GM21515 (cell line): ENCODE measurements around the gene ANKRD23.
"Not testable (repeated sequence)": the region's sequence is repeated elsewhere in the genome, so short reads cannot be mapped to it uniquely, and the experiment has no call there.

Experiments used
- ATAC-seq: cut with Tn5 transposase; IDR thresholded peaks from one replicate; pipeline ENCODE4 v1.9.1; 2021; ENCODE audit not compliant: unreplicated experiment

Gene ANKRD23

GRCh38 chr2:96864343-96865091 is 20.7 kb upstream of the ANKRD23 start:
- ATAC-seq = no peak

DNA sequence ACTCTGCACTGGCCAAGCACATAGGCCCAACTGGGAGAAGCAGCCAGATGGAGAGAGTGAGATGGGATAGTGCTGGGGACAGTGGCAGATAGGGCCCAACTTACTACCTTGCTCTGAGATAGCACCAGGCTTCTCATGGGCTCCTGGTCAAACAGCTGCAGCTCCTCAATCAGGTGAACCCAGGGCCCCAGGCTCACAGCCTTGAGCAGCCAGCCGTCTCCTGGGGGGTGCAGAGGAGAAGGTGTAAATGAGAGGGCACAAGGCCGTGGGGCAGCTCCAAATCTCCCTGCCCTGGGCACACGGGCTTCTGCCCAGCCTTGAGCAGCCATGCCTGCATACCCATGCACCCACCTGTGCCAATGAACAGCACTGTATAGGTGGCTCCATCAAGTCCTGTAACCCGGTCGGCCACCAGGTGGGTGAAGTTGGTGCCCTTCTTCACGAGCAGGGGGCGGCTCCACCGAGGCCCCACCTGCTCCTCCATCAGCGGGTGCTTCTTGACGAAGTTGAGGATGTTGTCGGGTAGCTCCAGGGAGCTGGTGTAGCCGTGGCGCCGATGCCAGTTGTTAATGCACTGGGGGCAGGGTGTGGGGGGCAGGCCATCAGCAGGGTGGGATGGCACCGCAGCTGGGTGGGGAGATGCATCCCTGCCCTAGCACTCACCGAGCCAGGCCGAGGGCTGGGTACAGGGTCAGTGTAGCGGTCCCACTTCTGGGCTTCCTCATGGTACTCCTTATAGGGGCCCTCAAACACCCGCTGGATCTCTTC is 19.9 kb upstream of the ANKRD23 start:
- no peak for ATAC-seq

- ATAC-seq = not testable (repeated sequence)
Measured at GRCh38 chr2:96863056-96863455, 19.2 kb upstream of the ANKRD23 start.

DNA sequence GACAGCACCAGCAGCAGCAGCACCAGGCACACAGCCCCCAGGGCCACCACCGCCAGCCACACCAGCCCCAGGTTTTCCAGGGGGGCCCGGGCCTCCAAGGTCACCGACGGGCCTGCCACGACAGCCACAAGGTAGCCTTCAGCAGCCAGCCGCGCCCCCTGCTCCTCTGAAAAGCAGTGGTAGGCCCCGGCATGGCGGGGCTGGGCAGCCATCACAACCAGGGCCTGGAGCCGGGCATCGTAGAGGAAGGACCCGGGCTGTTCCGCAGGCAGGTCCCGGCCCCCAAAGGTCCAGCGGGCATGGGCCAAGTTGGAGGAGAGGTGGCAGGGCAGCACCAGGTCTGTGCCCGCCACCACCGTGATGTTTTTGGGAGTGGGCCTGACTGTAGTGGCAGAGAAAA is 17.3 kb upstream of the ANKRD23 start:
- ATAC-seq = no peak

DNA sequence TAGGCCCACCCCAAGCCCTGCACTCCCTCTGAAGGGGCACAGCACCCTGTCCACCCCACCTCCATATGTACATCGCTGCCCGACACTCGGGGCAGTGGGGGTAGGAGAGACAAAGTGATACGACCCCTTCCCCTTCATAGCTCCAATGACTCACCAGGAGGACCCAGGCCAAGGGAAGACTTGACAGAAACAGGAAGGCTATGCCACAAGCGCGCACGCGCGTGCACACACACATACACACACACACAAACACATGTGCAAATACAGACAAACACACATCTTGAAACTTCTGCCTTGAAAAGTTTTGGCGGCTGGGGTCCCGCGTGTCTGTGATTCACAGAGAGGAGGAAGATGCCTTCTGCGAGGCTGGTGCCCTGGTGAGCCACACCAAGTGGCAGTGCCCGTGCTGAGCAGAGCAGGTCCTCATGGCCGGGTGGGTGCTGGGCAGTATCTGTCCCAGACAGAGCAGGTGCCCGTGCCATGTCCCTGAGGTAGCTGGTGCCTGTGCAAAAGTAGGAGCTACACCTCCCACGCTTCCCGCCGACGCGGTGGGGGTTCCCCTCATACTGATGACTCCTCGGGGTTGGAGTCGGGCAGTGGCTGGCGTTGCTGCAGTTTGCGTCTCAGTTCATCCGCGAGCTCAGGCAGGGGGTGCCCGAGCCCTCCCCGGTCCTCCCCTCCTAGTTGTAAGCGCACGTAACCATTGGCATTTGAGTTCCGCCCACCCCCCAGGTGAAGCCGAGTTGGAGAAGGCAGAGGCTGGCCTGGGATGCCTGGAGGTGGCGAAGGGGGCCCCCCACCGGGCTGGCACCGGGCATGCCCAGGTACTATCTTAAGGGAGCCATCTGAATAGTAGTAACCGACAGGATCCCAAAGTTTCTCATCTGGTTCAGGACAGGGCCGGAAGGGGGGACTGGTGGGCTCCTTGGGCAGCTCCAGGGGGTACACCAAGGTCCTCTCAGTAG is 16.5 kb upstream of the ANKRD23 start:
- no peak for ATAC-seq

DNA sequence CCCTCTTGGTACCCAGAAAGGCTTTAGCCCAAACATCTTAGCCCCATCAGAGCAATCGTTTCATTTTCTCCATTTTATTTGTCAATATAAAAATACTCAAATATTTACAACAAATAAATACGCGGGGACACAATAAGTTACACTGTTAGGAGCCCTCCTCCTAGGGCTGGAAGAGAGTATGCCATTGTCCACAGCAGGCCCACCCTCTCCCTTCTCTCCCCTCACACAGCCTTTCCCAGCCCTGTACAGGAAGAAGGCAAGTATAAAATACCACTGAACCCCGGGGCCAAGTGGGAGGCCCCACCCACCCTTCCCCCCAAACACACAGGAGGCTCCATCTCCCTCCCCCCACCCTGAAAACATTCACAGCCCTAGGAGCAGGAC is 15.9 kb upstream of the ANKRD23 start:
- no peak for ATAC-seq

GRCh38 chr2:96859099-96859649 is 15.4 kb upstream of the ANKRD23 start:
- ATAC-seq = no peak

- peak; percentile 93 for ATAC-seq
Measured at GRCh38 chr2:96857667-96858372, 14.0 kb upstream of the ANKRD23 start, which contains the start of gene ANKRD39. TSS of gene ANKRD39 (minus strand) at chr2:96858016. CDS start at chr2:96857987, 29 bp downstream.

- ATAC-seq = peak; percentile 21
Measured at GRCh38 chr2:96856776-96857666, 13.2 kb upstream of the ANKRD23 start.

GRCh38 chr2:96853321-96853720 is 9.5 kb upstream of the ANKRD23 start:
- ATAC-seq = no peak

DNA sequence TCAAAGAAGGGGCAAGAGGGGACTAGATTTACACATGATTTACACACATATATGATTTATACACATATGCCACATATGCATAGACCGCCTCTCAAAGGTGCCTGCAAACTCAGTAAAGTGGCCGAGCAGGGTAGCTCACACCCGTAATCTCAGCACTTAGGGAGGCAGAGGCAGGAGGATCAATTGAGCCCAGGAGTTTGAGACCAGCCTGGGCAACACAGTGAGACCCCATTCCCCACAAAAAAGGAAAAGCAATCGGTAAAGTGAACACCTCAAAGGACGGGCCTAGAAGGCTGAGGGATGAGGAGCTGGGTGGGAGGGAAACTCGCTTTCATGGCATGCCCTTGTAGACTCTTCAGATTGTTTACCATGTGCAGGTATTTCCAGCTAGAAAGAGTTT is 8.8 kb upstream of the ANKRD23 start:
- ATAC-seq = no peak

GRCh38 chr2:96848264-96848663 is 4.4 kb upstream of the ANKRD23 start:
- no peak for ATAC-seq

GRCh38 chr2:96847586-96847985 is 3.8 kb upstream of the ANKRD23 start:
- no peak for ATAC-seq

GRCh38 chr2:96846825-96847224 is 3.0 kb upstream of the ANKRD23 start:
- ATAC-seq = no peak

DNA sequence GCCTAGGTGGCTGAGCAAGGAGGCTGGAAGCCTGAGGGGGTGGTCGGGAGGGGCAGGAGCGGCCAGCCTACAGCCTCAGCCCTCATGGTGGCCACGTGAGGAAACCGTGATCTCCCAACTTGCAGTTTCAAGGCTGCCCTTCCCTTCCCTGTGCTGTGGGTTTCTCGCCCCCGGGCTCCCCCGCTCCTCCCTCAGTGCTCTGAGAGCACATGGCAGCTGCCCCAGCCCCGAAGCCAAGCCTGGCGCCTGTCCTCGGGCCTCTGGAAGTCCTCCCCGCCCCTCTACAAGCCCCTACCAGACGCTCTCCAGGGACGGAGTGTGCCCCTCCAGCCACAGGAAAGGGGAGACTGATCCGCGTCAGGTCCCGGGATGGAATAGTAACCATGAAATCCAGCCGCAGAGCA is 586 bp upstream of the ANKRD23 start:
- ATAC-seq = no peak

GRCh38 chr2:96842600-96842999 is 1.2 kb downstream of the ANKRD23 start:
- ATAC-seq = no peak

DNA sequence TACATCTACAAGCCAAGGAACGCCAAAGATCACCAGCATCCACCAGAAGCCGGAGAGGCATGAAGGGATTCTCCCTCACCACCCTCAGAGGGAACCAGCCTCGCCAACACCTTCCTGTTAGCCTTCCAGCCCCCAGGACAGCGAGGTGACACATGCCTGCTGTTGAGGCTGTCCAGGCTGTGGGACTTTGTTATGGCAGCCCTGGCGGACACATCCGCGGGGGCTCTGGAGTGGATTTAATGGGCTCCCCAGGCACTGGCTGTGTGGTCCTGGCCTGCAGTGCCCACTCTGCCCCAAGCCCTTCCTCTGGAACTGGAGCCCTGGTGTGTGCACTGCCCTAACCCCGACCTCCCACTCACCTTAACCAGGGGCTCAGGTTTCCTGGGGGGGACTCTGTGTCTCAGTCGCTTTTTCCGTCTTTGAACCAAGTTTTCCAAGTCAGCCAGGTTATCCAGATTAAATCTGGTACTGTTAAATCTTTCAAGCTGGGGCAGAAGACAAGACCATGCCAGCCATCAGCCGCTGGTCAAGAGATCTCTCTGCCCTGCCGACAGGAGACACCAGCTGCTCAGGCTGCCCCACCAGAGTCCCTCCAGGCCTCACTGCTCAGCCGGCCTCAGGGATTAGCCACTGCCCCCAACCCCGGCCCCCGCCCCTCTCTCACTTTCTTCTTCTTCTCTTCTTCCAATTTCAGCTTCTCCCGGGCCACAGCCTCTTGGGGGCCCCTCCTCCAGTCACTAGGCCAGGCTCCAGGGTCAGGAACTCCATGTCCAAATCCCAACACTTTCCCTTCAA is 1.9 kb downstream of the ANKRD23 start:
- no peak for ATAC-seq
